ENCODE measurements around the gene UTS2R. TPM values are rescaled to one million over a fixed set of nuclear protein-coding genes. Genes with fewer than 3 reads are reported as not detected.
A peak's percentile ranks its signal among the peaks of the same experiment; 100 is the strongest.

Gene UTS2R
- polyA plus RNA-seq, 1 donor from 2014 or later = not detected

- Histone ChIP-seq H3K9ac (ENCODE audit: low read length) (no peak overlapping the region), H3K79me2 (replicated peaks; ENCODE audit: insufficient read depth, low read length) (no peaks in the 10 kb centered on the region), H3K36me3 (ENCODE audit: insufficient read depth, low read length) (no peaks in the 10 kb centered on the region), H2AFZ (ENCODE audit: low read depth, low read length) (no peak overlapping the region), H3K4me2 (ENCODE audit: low read length) (no peak overlapping the region), H3K27ac (ENCODE audit: low read length) (no peak overlapping the region), H3K4me3 (ENCODE audit: low read length) (no peak overlapping the region), H3F3A (ENCODE audit: insufficient read depth, low read length, poor library complexity, severe bottlenecking) (no peaks in the 10 kb centered on the region), H3K9me2 (ENCODE audit: insufficient read depth, low read length) (no peaks in the 10 kb centered on the region), H4K20me1 (ENCODE audit: insufficient read depth) (no peaks in the 10 kb centered on the region), H3K27me3 (ENCODE audit: insufficient read depth, low read depth, low read length) (no peaks in the 10 kb centered on the region), H3K9me3 (ENCODE audit: low read length) (no peaks in the 10 kb centered on the region)
- no peak for TF ChIP-seq MXI1 (conservative IDR thresholded peaks at IDR 0.05; ENCODE audit: poor library complexity, severe bottlenecking)
- peak; percentile 12 for TF ChIP-seq CTCF (IDR thresholded peaks at IDR 0.05; ENCODE audit: poor library complexity, severe bottlenecking)
Measured at GRCh38 chr17:82416771-82417170, 45.2 kb downstream of the UTS2R start.

GRCh38 chr17:82418001-82418986 lies 46.7 kb downstream of the UTS2R start, which contains the start of the genes HEXD and OGFOD3:
Gene HEXD (plus strand): TSS chr17:82418347. CDS start chr17:82419800, 1,453 bp downstream.
Gene OGFOD3 (minus strand): TSS chr17:82418586. CDS start chr17:82418485, 101 bp downstream.
- no peaks in the 10 kb centered on the region for H3K27me3 ChIP-seq (ENCODE audit: insufficient read depth, low read depth, low read length)
- H2AFZ ChIP-seq (ENCODE audit: low read depth, low read length) = peak within 1 kb of the TSS; percentile 47
- H3K27ac ChIP-seq (ENCODE audit: low read length) = peak within 1 kb of the TSS; percentile 81
- H3F3A ChIP-seq (ENCODE audit: insufficient read depth, low read length, poor library complexity, severe bottlenecking) = no peaks in the 10 kb centered on the region
- no peaks in the 10 kb centered on the region for H4K20me1 ChIP-seq (ENCODE audit: insufficient read depth)
- peak within 1 kb of the TSS; percentile 91 for H3K4me3 ChIP-seq (ENCODE audit: low read length)
- TF ChIP-seq SMC3 (conservative IDR thresholded peaks at IDR 0.05; ENCODE audit: poor library complexity) = peak; percentile 59
- TF ChIP-seq TAF1 (IDR thresholded peaks at IDR 0.05; ENCODE audit: low read depth) = no peak
- TF ChIP-seq RAD21 (conservative IDR thresholded peaks at IDR 0.05) = peak; percentile 46
- peak; percentile 40 for TF ChIP-seq CTCF (IDR thresholded peaks at IDR 0.05; ENCODE audit: poor library complexity, severe bottlenecking)
- TF ChIP-seq EP300 (conservative IDR thresholded peaks at IDR 0.05; ENCODE audit: poor library complexity, severe bottlenecking) = peak; percentile 79
- peak; percentile 79 for TF ChIP-seq POLR2AphosphoS5 (IDR thresholded peaks at IDR 0.05)
- peak; percentile 65 for TF ChIP-seq REST (IDR thresholded peaks at IDR 0.05; ENCODE audit: borderline replicate concordance)
- TF ChIP-seq EZH2 (IDR thresholded peaks at IDR 0.05; ENCODE audit: borderline replicate concordance, insufficient read depth, low read length, poor library complexity, severe bottlenecking) = no peak
- TF ChIP-seq MXI1 (conservative IDR thresholded peaks at IDR 0.05; ENCODE audit: poor library complexity, severe bottlenecking) = peak; percentile 94
- H3K36me3 ChIP-seq (ENCODE audit: insufficient read depth, low read length) = no peaks in the 10 kb centered on the region
- H3K79me2 ChIP-seq (replicated peaks; ENCODE audit: insufficient read depth, low read length) = no peaks in the 10 kb centered on the region
- no peaks in the 10 kb centered on the region for H3K9me3 ChIP-seq (ENCODE audit: low read length)
- no peaks in the 10 kb centered on the region for H3K9me2 ChIP-seq (ENCODE audit: insufficient read depth, low read length)
- peak within 1 kb of the TSS; percentile 40 for H3K4me2 ChIP-seq (ENCODE audit: low read length)
- peak within 1 kb of the TSS; percentile 87 for H3K9ac ChIP-seq (ENCODE audit: low read length)
